OCI-LY1 (cell line): ENCODE measurements around the gene VLDLR.

ENCODE experiments used
- H2AFZ ChIP-seq: fragments of 200-600 bp; sonication (generic), shearing (Covaris generic); 2 replicates; pipeline ENCODE4 v1.6.0; 2014; ENCODE audit warnings: antibody characterized with exemption, mild to moderate bottlenecking, low read length
- H3F3A ChIP-seq: fragments of 200-600 bp; sonication (generic), shearing (Covaris generic); 2 replicates; pipeline ENCODE4 v1.6.0; 2014; ENCODE audit warnings: mild to moderate bottlenecking, antibody characterized with exemption, low read length, moderate library complexity; ENCODE audit not compliant: insufficient read depth
- H3K27ac ChIP-seq: fragments of 200-600 bp; sonication (generic); 2 replicates; pipeline ENCODE4 v1.5.1; 2014; ENCODE audit warnings: low read length, mixed run types, mild to moderate bottlenecking, low read depth; ENCODE audit not compliant: poor library complexity, severe bottlenecking
- H3K27me3 ChIP-seq: fragments of 200-600 bp; sonication (generic); 2 replicates; pipeline ENCODE4 v1.6.0; 2014; ENCODE audit warnings: antibody characterized with exemption, mild to moderate bottlenecking, low read length, moderate library complexity; ENCODE audit not compliant: insufficient read depth
- H3K36me3 ChIP-seq: fragments of 200-600 bp; sonication (generic); 2 replicates; pipeline ENCODE4 v1.6.1; 2014; ENCODE audit warnings: mild to moderate bottlenecking, antibody characterized with exemption, low read length, moderate library complexity, mixed read lengths; ENCODE audit not compliant: insufficient read depth
- H3K4me1 ChIP-seq: fragments of 200-600 bp; sonication (generic); 2 replicates; pipeline ENCODE4 v1.5.1; 2014; ENCODE audit warnings: mild to moderate bottlenecking, low read length, moderate library complexity; ENCODE audit not compliant: insufficient read depth, severe bottlenecking
- H3K4me2 ChIP-seq: fragments of 200-600 bp; sonication (generic), shearing (Covaris generic); 2 replicates; pipeline ENCODE4 v1.6.1; 2014; ENCODE audit warnings: low read length
- H3K4me3 ChIP-seq: fragments of 200-600 bp; sonication (generic); 2 replicates; pipeline ENCODE4 v1.5.1; 2014; ENCODE audit warnings: low read length, low read depth, mild to moderate bottlenecking, mixed read lengths; ENCODE audit not compliant: poor library complexity, severe bottlenecking
- H3K79me2 ChIP-seq: fragments of 200-600 bp; shearing (Covaris generic); 2 replicates; pipeline ENCODE4 v1.6.1; 2016; ENCODE audit warnings: mixed run types, low read length, mixed read lengths; ENCODE audit not compliant: insufficient read depth
- H3K9ac ChIP-seq: fragments of 200-600 bp; sonication (generic), shearing (Covaris generic); 2 replicates; pipeline ENCODE4 v1.6.1; 2014; ENCODE audit warnings: mild to moderate bottlenecking, low read length, mixed read lengths
- H3K9me2 ChIP-seq: fragments of 200-600 bp; sonication (generic), shearing (Covaris generic); 2 replicates; pipeline ENCODE4 v1.6.1; 2014; ENCODE audit warnings: low read depth, mild to moderate bottlenecking, low read length, mixed read lengths
- H3K9me3 ChIP-seq: fragments of 200-600 bp; shearing (Covaris generic); 2 replicates; pipeline ENCODE4 v1.6.1; 2014; ENCODE audit warnings: low read length, mixed read lengths
- H4K20me1 ChIP-seq: fragments of 200-600 bp; sonication (generic), shearing (Covaris generic); 2 replicates; pipeline ENCODE4 v1.6.0; 2016; ENCODE audit warnings: mild to moderate bottlenecking, low read length; ENCODE audit not compliant: insufficient read depth
- CTCF ChIP-seq: fragments of 200-600 bp; sonication (generic), shearing (Covaris generic); IDR thresholded peaks from 2 replicates; pipeline ENCODE4 v1.5.1; 2017; ENCODE audit warnings: mild to moderate bottlenecking, antibody characterized with exemption, low read length, moderate library complexity, mixed read lengths
- EZH2 ChIP-seq: fragments of 200-600 bp; sonication (generic), shearing (Covaris generic); IDR thresholded peaks from 2 replicates; pipeline ENCODE4 v1.8.0; 2017; ENCODE audit warnings: borderline replicate concordance, mixed run types, mild to moderate bottlenecking, antibody characterized with exemption, low read length, moderate library complexity, mixed read lengths

VLDLR gene

GRCh38 chr9:2642068-2642467, 20.5 kb downstream of the VLDLR start:
- Histone ChIP-seq H3K27ac (no peak overlapping the region), H3K4me1 (no peaks in the 10 kb centered on the region), H3K79me2 (no peaks in the 10 kb centered on the region), H3K9me2 (no peaks in the 10 kb centered on the region), H3F3A (no peaks in the 10 kb centered on the region), H3K9ac (no peak overlapping the region), H3K36me3 (no peaks in the 10 kb centered on the region), H4K20me1 (no peaks in the 10 kb centered on the region), H3K4me2 (no peak overlapping the region), H2AFZ (no peak overlapping the region), H3K4me3 (no peak overlapping the region), H3K27me3 (no peaks in the 10 kb centered on the region), H3K9me3 (no peaks in the 10 kb centered on the region)
- no peak for TF ChIP-seq EZH2
- TF ChIP-seq CTCF, result no peak

GRCh38 chr9:2645569-2645968, 24.0 kb downstream of the VLDLR start:
- H3K4me2 ChIP-seq, result no peak overlapping the region
- H3K9me3 ChIP-seq, result no peaks in the 10 kb centered on the region
- H3K27ac ChIP-seq, result no peak overlapping the region
- H3F3A ChIP-seq, result no peaks in the 10 kb centered on the region
- H3K27me3 ChIP-seq, result no peaks in the 10 kb centered on the region
- H3K79me2 ChIP-seq, result no peaks in the 10 kb centered on the region
- H3K4me3 ChIP-seq, result no peak overlapping the region
- no peaks in the 10 kb centered on the region for H4K20me1 ChIP-seq
- H3K36me3 ChIP-seq, result peaks cover 4% of the 10 kb centered on the region; the same call in 1 of the 2 replicates
- H3K9ac ChIP-seq, result no peak overlapping the region
- no peak for TF ChIP-seq EZH2
- TF ChIP-seq CTCF, result no peak
- no peak overlapping the region for H2AFZ ChIP-seq
- H3K9me2 ChIP-seq, result no peaks in the 10 kb centered on the region
- H3K4me1 ChIP-seq, result no peaks in the 10 kb centered on the region

DNA sequence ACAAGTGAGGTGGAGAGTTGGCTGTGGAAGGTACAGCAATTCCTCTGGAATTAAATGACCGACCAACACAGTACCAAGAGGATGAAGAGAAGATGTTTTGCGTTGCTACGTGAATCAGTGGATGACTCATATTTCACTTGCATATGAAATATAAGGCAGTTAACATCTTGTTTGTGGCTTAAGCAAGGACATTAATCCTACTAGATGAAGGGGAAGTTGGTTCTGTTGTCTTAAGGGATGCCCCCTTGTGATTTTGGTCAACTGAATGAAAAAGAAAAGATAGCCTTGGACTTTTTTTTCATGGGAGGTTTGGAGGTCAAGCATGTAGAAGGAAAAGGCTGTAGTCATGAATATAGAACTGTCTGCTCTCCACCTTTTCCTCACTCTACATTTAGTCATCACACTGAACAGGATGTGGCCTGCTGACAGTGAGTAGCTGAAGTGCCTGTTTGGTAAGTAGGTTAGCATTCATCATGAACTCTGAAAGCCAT, 33.9 kb downstream of the VLDLR start:
- Histone ChIP-seq H3K36me3 (peaks cover 16% of the 10 kb centered on the region), H3K9me3 (no peaks in the 10 kb centered on the region), H2AFZ (no peak overlapping the region), H3K9me2 (no peaks in the 10 kb centered on the region), H3K79me2 (no peaks in the 10 kb centered on the region), H3K9ac (no peak overlapping the region), H3K27ac (no peak overlapping the region), H3K4me3 (no peak overlapping the region), H3F3A (no peaks in the 10 kb centered on the region), H3K27me3 (no peaks in the 10 kb centered on the region), H4K20me1 (no peaks in the 10 kb centered on the region), H3K4me2 (no peak overlapping the region), H3K4me1 (peaks cover 9% of the 10 kb centered on the region)
- TF ChIP-seq EZH2 (no peak), CTCF (no peak)
